HG02588 (cell line): Measurements from ENCODE around the gene FOXA1.

Source experiments
- ATAC-seq: cut with Tn5 transposase; IDR thresholded peaks from one replicate; pipeline ENCODE4 v1.9.1; 2021; ENCODE audit warnings: mild to moderate bottlenecking, moderate library complexity; ENCODE audit not compliant: unreplicated experiment

Gene FOXA1

GRCh38 chr14:37590428-37591139 is 4.5 kb downstream of the FOXA1 start:
- no peak for ATAC-seq

GRCh38 chr14:37589715-37590427 is 5.2 kb downstream of the FOXA1 start:
- ATAC-seq, result no peak

- ATAC-seq, result no peak
Measured at GRCh38 chr14:37588956-37589714, 5.9 kb downstream of the FOXA1 start.

GRCh38 chr14:37588667-37588955 is 6.4 kb downstream of the FOXA1 start:
- ATAC-seq, result no peak

GRCh38 chr14:37587881-37588666 is 7.0 kb downstream of the FOXA1 start:
- ATAC-seq, result no peak

GRCh38 chr14:37587131-37587803 is 7.8 kb downstream of the FOXA1 start:
- ATAC-seq, result no peak

- ATAC-seq, result no peak
Measured at GRCh38 chr14:37586797-37587130, 8.3 kb downstream of the FOXA1 start.

- ATAC-seq, result no peak
Measured at GRCh38 chr14:37585971-37586796, 8.9 kb downstream of the FOXA1 start.

- ATAC-seq, result no peak
Measured at GRCh38 chr14:37585101-37585511, 9.9 kb downstream of the FOXA1 start.

- no peak for ATAC-seq
Measured at GRCh38 chr14:37584211-37585100, 10.6 kb downstream of the FOXA1 start.

- no peak for ATAC-seq
Measured at GRCh38 chr14:37583358-37584210, 11.5 kb downstream of the FOXA1 start.

GRCh38 chr14:37580146-37580545 is 14.9 kb downstream of the FOXA1 start:
- ATAC-seq, result no peak

- no peak for ATAC-seq
Measured at GRCh38 chr14:37579274-37579673, 15.8 kb downstream of the FOXA1 start.

GRCh38 chr14:37573356-37573755 is 21.7 kb downstream of the FOXA1 start:
- ATAC-seq, result no peak

GRCh38 chr14:37571391-37571790 is 23.7 kb downstream of the FOXA1 start:
- ATAC-seq, result no peak

- no peak for ATAC-seq
Measured at GRCh38 chr14:37569729-37570128, 25.3 kb downstream of the FOXA1 start.

GRCh38 chr14:37566811-37567371 is 28.2 kb downstream of the FOXA1 start:
- no peak for ATAC-seq

GRCh38 chr14:37565550-37565949 is 29.5 kb downstream of the FOXA1 start:
- no peak for ATAC-seq
